ENCODE results near the gene SRRM3.

The SRRM3 gene

GRCh38 chr7:76273503-76273902, 71.8 kb downstream of the SRRM3 start:
- H3K4me3 ChIP-seq (ENCODE audit: low read depth, low read length) = no peak overlapping the region
- no peak for TF ChIP-seq CTCF (IDR thresholded peaks at IDR 0.05; ENCODE audit: borderline replicate concordance, insufficient read depth, low read depth, low read length)

- no peak for TF ChIP-seq CTCF (IDR thresholded peaks at IDR 0.05; ENCODE audit: borderline replicate concordance, insufficient read depth, low read depth, low read length)
- no peak overlapping the region for H3K4me3 ChIP-seq (ENCODE audit: low read depth, low read length)
These were observed 76.8 kb downstream of the SRRM3 start for GRCh38 chr7:76278540-76278939.

- H3K4me3 ChIP-seq (ENCODE audit: low read depth, low read length) = no peak overlapping the region
These were observed 78.7 kb downstream of the SRRM3 start for GRCh38 chr7:76280408-76280807.

GRCh38 chr7:76281006-76281705, 79.5 kb downstream of the SRRM3 start:
- no peak for TF ChIP-seq CTCF (IDR thresholded peaks at IDR 0.05; ENCODE audit: borderline replicate concordance, insufficient read depth, low read depth, low read length)
- no peak overlapping the region for H3K4me3 ChIP-seq (ENCODE audit: low read depth, low read length)

More at GRCh38 chr7:76280408-76280807, 78.7 kb downstream of the SRRM3 start:
- no peak for TF ChIP-seq CTCF (IDR thresholded peaks at IDR 0.05; ENCODE audit: borderline replicate concordance, insufficient read depth, low read depth, low read length)

GRCh38 chr7:76281706-76282343, 80.1 kb downstream of the SRRM3 start:
- no peak overlapping the region for H3K4me3 ChIP-seq (ENCODE audit: low read depth, low read length)
- TF ChIP-seq CTCF (IDR thresholded peaks at IDR 0.05; ENCODE audit: borderline replicate concordance, insufficient read depth, low read depth, low read length) = no peak

- no peak overlapping the region for H3K4me3 ChIP-seq (ENCODE audit: low read depth, low read length)
- TF ChIP-seq CTCF (IDR thresholded peaks at IDR 0.05; ENCODE audit: borderline replicate concordance, insufficient read depth, low read depth, low read length) = no peak
These were observed 80.9 kb downstream of the SRRM3 start for GRCh38 chr7:76282344-76283253.
